SK-N-MC (cell line): ENCODE measurements around the gene PPP2R2C.

Experiments used
- EZH2 ChIP-seq: fragments of 200-600 bp; sonication (generic); IDR thresholded peaks from one replicate; pipeline ENCODE4 v1.6.1; 2017; ENCODE audit warnings: antibody characterized with exemption
- FOXP2 ChIP-seq: optimal IDR thresholded peaks from 2 replicates; pipeline ENCODE3; 2011; ENCODE audit warnings: mild to moderate bottlenecking, moderate library complexity; ENCODE audit not compliant: insufficient read depth; ENCODE audit errors: extremely low read length, control extremely low read depth
- POLR2AphosphoS5 ChIP-seq: IDR thresholded peaks from 2 replicates; pipeline ENCODE4 v1.6.1; 2012; ENCODE audit warnings: mild to moderate bottlenecking, low read depth, low read length, borderline replicate concordance

DNA sequence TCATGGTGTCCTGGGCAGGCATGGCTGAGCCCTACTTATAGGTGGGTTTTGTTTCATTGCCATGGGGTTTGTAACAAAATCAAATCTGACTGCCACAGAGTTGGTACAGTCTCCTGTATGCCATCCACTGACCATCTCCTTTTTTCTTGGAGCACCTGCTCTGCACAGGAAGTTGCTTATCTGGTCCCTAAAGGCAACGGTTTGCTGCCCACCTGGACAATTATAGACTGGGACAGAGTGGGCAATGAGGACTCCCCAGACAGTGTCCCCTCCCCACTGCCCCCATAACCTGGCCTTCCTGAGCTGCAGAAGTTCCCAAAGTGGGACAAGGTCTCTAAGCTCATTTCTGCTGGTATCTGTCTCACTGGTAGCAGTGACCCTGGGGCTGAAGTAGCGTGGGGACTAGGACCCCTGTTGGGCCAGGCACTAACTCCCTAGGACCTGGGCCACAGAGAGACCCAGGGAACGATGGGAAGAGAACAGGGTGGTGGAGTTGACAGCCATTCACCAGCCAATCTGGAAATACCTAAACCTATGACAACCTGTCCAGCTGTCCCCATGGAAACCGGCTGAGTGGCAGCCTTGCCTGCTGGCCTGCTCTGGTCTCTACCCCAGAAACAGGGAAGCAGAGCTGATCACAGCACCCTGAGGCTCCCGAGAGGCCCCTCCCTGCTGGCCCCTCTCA is 138.1 kb downstream of the PPP2R2C start:
- no peak for TF ChIP-seq POLR2AphosphoS5
- TF ChIP-seq EZH2, result no peak
- TF ChIP-seq FOXP2, result no peak
